GM19324 (cell line): ENCODE measurements around the gene C1D.
"Not testable (repeated sequence)": the region's sequence is repeated elsewhere in the genome, so short reads cannot be mapped to it uniquely, and the experiment has no call there.

ENCODE experiments used
- ATAC-seq: cut with Tn5 transposase; IDR thresholded peaks from one replicate; pipeline ENCODE4 v1.9.1; 2021; ENCODE audit warnings: mild to moderate bottlenecking, moderate library complexity; ENCODE audit not compliant: unreplicated experiment, low FRiP score

The C1D gene

DNA sequence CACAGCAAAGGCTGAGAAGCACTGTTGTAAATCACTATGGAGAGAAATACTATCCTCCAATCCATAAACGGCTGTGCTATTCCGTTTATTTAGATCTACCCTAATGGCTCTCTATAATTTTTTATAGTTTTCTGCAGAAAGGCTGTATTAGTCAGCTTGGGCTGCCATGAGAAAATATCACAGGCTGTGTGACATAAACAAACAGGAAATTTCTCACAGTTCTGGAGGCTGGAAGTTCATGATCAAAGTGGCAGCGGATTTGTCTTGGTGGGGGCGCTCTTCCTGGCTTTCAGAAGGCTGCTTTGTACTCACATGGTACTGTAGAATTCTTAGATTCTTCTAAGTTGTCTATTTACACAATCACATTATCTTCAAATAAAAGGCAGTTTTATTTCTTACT is 44.1 kb downstream of the C1D start:
- no peak for ATAC-seq

DNA sequence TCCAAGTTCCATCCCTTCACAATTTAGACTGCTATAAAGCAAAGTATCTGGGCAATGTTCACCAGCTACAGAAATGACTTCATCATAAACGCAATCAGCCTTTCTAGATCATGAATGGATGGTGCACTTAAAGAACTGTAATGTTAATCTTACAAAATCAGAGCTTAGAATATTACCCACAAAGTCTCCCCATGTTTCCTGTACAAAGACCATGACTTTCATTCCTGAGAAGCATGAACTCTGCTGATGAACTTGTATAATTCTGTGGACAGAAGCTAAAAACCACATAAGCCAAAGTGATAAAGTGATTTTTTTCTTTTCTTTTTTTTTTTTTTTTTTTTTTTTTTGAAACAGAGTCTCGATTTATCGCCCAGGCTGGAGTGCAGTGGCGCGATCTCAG is 53.3 kb downstream of the C1D start:
- no peak for ATAC-seq

DNA sequence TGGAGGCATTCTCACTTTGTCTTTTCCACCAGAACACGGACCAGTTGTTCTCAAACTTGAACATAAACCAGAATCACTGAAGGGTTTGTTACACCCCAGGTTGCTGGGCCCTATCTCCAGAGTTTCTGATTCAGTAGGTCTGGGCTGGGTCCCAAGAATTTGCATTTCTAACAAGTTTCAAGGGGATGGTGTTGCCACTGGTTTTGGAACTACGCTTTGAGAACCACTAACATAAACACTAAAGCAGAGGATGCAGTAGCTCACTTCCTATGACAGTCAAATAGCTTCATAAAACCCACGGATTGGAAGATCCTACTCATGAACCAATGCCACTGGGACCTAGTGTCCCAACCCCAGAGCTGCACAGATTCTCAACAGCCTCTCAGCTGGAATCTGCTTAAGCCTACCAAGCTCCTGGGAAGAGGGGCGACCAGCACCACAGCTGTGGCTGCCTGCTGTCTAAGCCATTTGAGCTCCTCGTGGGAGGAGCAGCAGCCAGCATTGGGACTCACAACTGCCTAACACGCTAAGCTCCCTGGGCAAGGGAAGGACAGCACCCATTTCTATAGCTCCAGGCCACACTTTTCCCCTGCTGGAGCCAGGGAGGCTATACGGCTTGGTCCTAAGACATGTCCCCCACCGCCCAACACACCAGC is 62.5 kb downstream of the C1D start:
- ATAC-seq: no peak

DNA sequence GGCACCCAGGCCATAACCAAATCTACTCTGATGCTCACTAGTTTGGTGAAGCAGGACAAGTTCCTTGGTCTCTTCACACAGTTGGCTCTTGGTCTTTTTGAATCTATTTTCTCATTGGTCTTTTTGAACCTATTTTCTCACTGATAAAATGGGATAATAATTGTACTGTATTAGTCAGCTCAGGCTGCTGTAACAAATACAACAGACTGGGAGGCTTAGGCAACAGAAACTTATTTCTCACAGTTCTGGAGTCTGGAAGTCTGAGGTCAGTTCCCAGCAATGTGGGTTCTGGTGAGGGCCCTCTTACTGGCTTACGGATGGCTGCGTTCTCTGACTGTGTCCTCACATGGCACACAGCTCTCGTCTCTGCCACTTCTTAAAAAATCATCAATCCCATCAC is 63.5 kb downstream of the C1D start:
- ATAC-seq: no peak

DNA sequence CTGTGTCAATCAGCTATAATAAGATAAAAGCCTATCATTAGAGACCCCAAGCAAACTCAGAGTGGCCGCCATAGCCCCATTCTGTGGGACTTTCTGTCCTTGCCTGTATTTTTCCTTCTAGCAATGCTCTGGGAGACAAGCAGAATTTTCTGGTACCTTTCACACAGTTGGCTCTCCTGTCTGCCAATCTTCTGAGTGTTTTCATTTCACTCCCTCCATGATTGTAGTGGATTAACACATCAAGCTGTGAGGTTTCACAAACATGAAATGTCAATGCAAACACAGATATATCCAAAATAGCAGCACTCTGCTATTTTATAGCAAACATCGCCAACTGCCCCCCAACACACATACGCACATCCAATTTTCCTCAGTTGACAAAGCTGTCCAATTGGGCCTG is 64.9 kb downstream of the C1D start:
- no peak for ATAC-seq

DNA sequence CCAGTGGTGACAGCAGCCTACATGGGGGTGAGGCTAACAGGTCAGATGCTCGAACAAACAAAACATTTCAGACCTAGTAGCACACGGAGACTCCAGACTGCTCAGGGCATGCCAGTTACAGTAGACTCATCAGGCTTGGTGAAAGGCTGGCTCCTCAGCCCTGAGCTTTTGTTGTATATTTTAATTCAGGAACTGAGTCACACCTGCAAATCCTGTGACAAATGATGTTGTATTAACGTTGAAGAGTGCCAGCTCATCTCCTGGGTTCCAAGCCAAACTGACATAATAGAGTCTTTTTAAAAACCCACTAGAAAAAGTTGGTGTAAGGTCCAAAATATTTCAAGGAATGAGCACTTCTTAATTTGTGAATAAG is 65.3 kb downstream of the C1D start:
- no peak for ATAC-seq

DNA sequence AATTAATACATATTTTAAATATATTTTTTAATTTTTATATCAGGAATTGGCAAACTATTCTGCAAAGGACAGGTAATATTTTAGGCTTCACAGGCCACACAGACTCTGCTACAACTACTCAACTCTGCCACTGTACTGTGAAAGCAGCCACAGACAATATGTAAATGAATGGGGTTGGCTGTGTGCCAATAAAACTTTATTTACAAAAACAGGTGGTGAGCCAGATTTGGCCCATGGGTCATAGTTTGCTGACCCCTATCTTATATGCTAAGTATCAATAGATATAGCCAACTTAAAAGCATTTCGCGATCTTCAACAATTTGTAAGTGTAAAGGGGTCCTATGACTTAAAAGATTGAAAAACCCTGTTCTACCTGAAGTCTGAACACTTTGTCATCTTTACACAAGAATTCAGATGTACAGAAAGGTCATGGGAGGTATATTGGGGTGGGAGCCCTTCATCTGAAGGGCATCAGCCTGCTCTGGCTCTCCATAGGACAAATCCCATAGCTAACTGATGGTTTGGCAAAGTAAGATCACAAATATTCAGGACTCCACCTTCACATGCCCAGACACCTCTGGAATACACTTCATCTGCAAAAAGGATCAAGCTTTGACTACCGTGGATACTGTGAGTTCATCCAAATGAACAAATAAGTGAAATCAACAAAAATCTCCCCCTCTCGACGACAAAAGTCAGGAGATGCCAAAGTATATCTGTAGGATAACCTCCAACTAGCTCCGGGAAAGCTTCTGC is 65.9 kb downstream of the C1D start:
- no peak for ATAC-seq

DNA sequence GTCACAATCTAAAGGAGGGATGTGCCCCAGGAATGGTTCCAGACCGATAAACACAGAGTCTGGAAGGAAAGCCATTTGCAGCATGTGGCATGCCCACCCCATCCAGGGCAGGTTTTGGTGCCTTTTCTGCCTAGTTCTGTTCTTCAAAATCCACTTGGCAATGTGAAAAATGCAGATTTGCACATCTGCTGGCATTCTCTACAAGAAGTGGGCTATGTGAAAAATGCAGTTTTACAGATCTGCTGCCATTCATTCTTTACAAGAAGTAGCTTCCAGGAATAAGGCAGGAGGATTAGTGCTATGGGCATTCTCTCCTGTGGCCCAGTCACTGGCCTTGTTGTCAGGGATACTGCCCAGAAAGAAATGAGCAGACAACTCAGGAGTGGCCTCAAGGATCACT is 68.1 kb downstream of the C1D start:
- ATAC-seq: no peak

DNA sequence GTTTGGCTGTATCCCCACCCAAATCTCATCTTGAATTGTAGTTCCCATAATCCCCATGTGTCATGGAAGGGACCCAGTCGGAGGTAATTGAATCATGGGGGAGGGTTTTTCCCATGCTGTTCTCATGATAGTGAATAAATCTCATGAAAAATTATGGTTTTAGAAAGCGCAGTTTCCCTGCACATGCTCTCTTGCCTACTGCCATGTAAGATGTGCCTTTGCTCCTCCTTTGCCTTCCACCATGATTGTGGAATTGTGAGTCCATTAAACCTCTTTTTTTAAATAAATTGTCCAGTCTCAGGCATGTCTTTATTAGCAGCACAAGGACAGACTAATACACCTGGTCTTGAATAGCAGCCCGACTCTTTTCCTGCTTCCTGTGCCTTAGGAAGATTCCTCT is 68.7 kb downstream of the C1D start:
- not testable (repeated sequence) for ATAC-seq

DNA sequence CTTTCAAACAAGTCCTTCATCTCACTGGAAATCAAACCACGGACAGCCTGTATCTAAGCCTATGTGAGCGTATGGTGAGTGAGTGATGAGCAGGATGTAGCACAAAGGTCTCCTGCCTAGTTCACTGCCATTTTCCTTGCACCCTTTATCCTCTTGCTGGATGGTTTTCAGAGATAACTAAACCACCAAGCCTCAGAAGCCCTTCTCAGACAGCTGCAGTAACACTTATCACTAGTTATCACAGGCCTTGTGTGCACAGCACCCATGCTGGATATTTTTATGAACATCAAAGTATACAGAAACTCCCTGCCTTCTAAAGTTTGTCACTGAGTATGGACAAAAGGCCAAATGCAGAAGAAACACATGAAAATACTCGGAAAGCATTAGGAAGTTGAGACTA is 69.5 kb downstream of the C1D start:
- no peak for ATAC-seq

DNA sequence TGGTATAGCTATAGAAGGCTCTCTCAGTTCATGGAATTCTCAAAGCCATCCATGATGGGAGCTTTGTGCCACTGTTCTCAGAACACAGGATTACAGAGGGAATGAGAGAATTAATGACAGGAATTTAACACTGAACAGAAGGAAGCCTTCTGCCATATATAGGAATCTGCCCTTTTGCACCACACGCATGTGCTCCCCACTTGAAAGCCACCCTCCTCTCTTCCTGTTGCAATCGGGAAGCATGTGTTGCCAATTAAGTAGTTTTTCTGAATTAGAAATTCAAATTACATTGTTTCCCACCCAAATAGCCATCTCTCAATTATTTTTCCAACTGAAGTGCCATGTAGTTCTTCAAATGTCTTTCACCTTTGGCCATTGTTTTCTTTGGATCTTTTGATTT is 71.3 kb downstream of the C1D start:
- no peak for ATAC-seq
